Measurements from ENCODE around the gene GNG12. TPM values are rescaled to one million over a fixed set of nuclear protein-coding genes. Genes with fewer than 3 reads are reported as not detected.

The GNG12 gene
- total RNA-seq, 1 experiment from 2014 or later, result 14.3 TPM

DNA sequence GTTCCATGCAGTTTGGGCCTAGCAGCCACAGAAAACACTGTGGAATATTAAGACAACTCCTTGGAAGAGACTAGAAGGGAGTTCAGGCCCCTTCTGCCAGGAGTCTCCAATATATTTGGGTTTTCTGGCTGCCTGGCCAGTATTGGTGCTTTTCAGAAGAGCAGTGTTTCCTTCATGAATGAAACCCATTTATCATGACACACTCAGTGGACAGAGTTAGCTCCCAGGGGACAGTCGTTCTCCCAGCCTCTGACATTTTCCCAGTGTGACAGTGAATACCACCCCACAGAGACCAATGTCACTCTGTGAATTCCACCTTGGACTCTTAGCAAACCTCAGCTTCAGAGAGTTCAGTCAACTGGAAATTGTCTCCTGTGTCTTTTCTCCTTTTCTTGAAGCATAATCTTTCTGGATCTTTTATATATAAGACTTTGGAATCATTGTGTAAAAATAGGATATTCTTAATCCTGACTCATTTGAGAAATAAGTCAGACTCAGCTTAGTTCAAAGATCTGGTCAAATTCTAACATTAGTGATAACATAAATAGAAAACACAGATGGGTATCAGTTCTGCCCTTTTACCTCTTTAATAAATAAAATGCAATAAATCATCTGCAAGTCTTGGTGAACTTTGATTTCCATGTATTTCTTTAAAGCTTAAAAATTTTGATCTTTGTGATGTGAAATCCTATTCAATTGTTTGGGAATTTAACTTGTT is 40.4 kb downstream of the GNG12 start:
- Histone ChIP-seq H2BK5ac (ENCODE audit: insufficient read length, low read length) (no peak overlapping the region), H4K20me1 (ENCODE audit: control insufficient read depth, insufficient read depth, insufficient read length) (no peaks in the 10 kb centered on the region), H3K27me3 (ENCODE audit: insufficient read depth, low read length) (no peaks in the 10 kb centered on the region), H3K4ac (ENCODE audit: low read depth, low read length) (no peak overlapping the region), H3K4me2 (ENCODE audit: insufficient read depth, insufficient read length, low read length) (no peak overlapping the region), H3K79me2 (ENCODE audit: insufficient read depth, low read length) (0 out of 2 replicates have a peak, but pooled peaks cover 2% of the 10 kb centered on the region), H2BK20ac (ENCODE audit: low read depth, low read length, poor library complexity, severe bottlenecking) (no peak overlapping the region), H2AFZ (ENCODE audit: low read length) (no peak overlapping the region), H3K9ac (ENCODE audit: extremely low read depth, insufficient read length, low read length) (no peak overlapping the region), H4K91ac (ENCODE audit: insufficient read length, low read depth, low read length) (no peak overlapping the region), H3K56ac (ENCODE audit: insufficient read length, low read depth, low read length) (no peak overlapping the region), H2BK12ac (ENCODE audit: insufficient read length, low read depth, low read length) (no peak overlapping the region), H2BK15ac (ENCODE audit: low read depth, low read length) (no peak overlapping the region), H3K18ac (ENCODE audit: insufficient read length, low read depth, low read length) (no peak overlapping the region), H3K14ac (ENCODE audit: insufficient read depth, low read length) (no peak overlapping the region), H3K23ac (ENCODE audit: insufficient read length, low read depth, low read length) (no peak overlapping the region), H3K27ac (ENCODE audit: insufficient read length, low read depth, low read length) (no peak overlapping the region), H2BK120ac (ENCODE audit: low read depth, low read length, poor library complexity, severe bottlenecking) (no peak overlapping the region), H3K79me1 (ENCODE audit: insufficient read depth, low read depth, low read length, poor library complexity, severe bottlenecking) (peaks cover 2% of the 10 kb centered on the region), H3K23me2 (ENCODE audit: insufficient read length, low read depth, low read length, poor library complexity, severe bottlenecking) (no peaks in the 10 kb centered on the region), H4K5ac (ENCODE audit: insufficient read length, low read depth, low read length) (no peak overlapping the region), H2AK5ac (ENCODE audit: insufficient read length, low read length) (no peak overlapping the region), H3K9me3 (ENCODE audit: control insufficient read depth, low read depth, low read length) (no peaks in the 10 kb centered on the region), H3K4me1 (ENCODE audit: insufficient read depth, low read length) (0 out of 2 replicates have a peak, but pooled peaks cover 5% of the 10 kb centered on the region), H4K8ac (replicated peaks; ENCODE audit: insufficient read length, low read depth, low read length) (no peak overlapping the region), H3T11ph (ENCODE audit: low read length) (no peak overlapping the region)
- TF ChIP-seq, protein P1, sequence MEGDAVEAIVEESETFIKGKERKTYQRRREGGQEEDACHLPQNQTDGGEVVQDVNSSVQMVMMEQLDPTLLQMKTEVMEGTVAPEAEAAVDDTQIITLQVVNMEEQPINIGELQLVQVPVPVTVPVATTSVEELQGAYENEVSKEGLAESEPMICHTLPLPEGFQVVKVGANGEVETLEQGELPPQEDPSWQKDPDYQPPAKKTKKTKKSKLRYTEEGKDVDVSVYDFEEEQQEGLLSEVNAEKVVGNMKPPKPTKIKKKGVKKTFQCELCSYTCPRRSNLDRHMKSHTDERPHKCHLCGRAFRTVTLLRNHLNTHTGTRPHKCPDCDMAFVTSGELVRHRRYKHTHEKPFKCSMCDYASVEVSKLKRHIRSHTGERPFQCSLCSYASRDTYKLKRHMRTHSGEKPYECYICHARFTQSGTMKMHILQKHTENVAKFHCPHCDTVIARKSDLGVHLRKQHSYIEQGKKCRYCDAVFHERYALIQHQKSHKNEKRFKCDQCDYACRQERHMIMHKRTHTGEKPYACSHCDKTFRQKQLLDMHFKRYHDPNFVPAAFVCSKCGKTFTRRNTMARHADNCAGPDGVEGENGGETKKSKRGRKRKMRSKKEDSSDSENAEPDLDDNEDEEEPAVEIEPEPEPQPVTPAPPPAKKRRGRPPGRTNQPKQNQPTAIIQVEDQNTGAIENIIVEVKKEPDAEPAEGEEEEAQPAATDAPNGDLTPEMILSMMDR (conservative IDR thresholded peaks at IDR 0.05), result no peak
- Mint-ChIP-seq H3K4me3 (no peak overlapping the region), H3K36me3 (ENCODE audit: insufficient read depth in 1 of 3, low read depth in 3 of 3) (peaks cover 0 to 4% (median 0%) of the 10 kb centered on the region in 3 experiments; a peak in 1 of 7 replicates), H3K27me3 (ENCODE audit: low read depth) (no peaks in the 10 kb centered on the region), H3K27ac (no peak overlapping the region), H3K9me3 (peaks cover 0 to 5% of the 10 kb centered on the region in 2 experiments; a peak in 1 of 5 replicates), H3K4me1 (peaks cover 20 to 34% of the 10 kb centered on the region in 2 experiments)
- DNase-seq, result no peak
- no CpG with 5 or more reads among the region's 1 CpG for WGBS (ENCODE audit: extremely low coverage, insufficient read length, low lambda C conversion rate)

Measured in H9 (cell line).